Stimulated activated CD4-positive, alpha-beta T cell treated with anti-CD3 and anti-CD28 coated beads, Interleukin-1b, Interleukin-23, amount 100 ng/mL, for 4 hours (primary cell): ENCODE measurements around the gene KCTD3.

ENCODE experiments used
- DNase-seq, 2 donors: peaks; one replicate each; pipeline ENCODE4 v3.0.0-alpha.2; 2020; ENCODE audit warnings: low read depth in 2 of 2

KCTD3 gene

DNA sequence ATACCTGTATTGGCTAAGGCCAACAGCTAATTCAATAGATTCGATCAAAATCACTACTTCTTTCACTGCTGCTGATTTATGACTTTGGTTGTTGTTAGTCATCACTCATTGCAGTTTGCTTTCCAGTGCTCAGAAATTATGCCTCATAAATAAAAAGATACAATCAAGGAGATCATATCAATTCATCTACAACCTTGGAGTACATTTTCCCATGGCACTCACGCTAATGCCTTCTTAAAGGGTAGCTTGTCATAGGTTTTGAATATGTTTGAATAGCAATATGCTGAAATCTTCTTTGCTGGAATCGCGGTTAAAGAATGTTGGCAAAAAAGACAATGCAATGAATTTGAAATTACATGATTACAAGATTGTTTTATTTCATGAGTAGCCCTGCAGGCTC is 89.9 kb downstream of the KCTD3 start:
- DNase-seq = no peak

DNA sequence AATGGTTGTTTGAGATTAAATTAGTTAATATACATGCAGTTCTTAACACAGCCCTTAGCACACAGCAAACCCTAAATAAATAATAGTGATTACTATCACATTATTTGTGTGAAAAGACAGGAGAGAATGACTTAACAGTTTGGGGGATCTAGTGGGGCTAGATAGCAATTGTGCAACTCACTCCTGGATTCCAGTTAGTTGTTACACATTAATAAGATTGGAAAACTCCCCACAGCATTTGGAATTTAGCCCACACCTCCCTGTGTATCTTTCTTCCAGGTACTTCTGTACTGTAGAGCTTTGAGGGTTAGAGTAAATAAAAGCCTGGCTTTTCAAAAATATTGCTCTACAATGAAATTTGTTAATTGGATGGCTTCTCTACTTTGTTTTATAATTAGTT is 93.2 kb downstream of the KCTD3 start:
- DNase-seq = no peak

DNA sequence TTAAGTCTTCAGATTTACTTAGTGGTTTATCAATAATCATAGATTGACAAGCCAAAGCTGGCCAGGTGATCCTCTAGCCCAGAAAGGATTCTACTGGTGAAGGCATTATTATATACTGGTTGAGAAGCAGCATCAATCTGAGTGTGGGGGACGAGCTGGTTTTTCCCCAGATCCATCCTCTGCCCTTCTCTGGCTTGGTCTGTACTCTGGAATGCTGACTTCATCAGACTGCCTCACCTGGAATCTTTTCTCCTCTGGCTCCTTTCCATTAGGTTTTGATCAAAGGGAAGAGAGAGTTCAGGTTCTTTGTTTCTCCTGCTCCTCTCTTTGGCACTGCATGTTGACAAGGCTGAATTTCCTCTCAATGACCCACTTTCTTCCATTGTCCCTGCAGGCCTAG is 93.9 kb downstream of the KCTD3 start:
- DNase-seq = no peak

DNA sequence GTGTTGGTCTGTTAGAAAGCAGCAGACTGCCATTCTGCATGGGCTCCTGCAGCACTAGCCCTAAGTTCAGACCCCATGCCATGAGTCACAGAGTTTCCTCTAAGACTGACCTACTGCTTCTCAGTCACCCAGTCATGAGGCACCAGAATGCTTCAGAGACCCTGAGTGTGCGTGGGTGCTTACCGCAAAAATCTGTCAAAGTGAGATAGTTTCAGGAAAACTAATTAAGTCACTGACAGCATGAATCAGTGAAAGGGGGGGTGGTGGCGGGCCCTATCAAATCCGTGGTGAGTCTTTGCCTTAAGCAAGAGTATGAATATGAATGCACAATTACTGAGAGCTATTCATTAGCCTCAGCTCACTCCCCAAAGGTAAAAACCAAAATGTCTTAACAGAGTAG is 98.1 kb downstream of the KCTD3 start:
- DNase-seq = no peak

DNA sequence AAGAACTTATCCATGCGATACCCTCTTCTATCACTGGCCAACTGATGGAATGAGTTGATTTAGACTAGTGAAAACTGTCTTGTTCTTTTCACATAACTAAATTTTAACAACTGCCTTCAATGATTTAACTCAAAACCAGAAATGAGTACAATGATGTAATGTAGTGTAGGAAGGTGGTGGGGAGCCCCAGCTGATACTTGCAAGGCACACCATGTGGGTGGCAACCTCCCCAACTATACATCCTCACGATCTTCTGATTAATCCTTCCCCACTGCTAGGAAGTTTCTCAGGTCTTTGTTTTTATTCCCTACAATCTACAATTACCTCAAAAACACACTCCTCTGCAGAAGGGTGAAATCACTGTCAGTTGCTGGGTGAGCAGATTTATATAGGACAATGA is 100.7 kb downstream of the KCTD3 start:
- DNase-seq = no peak

DNA sequence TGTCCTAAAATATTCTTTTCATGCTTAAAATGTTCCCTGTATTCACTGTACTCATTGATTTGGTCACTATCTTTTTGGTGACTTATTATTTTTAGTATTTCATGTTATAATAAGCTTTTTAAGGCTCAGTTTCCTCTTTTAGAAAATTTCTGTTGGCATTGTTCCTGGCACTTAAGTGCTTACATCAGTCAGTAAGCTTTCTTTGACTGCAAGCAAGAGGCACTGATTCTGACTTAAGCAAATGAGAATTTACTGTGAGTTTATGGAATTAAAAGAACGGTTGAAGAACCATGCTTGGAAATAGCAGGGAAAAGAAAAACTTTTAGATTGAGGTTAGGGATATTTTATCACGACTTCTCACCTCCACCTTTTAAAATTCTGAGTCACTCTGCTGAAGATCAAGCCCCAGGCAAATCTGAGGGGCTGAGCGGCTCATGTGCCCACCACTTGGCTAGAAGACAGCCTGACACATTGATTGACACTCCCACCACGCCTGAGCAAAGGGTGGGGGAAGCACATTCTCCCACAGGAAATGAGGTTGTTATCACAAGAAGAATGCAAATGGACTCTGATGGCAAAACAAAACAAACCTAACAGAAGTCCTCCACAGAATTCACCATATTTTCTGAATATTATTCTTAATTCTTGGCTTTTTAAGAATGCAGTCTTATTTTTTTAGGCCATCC is 102.8 kb downstream of the KCTD3 start:
- DNase-seq = no peak
